ENCODE results near the gene PTBP3.

GRCh38 chr9:112355427-112355897 lies 22.0 kb upstream of the PTBP3 start:
- TF ChIP-seq NFE2L2 (IDR thresholded peaks at IDR 0.05; ENCODE audit: low read depth, low read length) (no peak), CTCF (conservative IDR thresholded peaks at IDR 0.05; ENCODE audit: low read depth, low read length) (no peak), CHD1 (IDR thresholded peaks at IDR 0.05; ENCODE audit: low read depth, low read length) (no peak), RAD21 (IDR thresholded peaks at IDR 0.05; ENCODE audit: low read length) (no peak)

All from IMR-90 (cell line).